Cardiac septum (tissue), 1 donor: Measurements from ENCODE around the gene CX3CR1. TPM values are rescaled to one million over a fixed set of nuclear protein-coding genes. Genes with fewer than 3 reads are reported as not detected.

Experiments used
- DNase-seq: peaks from one replicate; pipeline ENCODE4 v3.0.0-alpha.2; 2020; ENCODE audit warnings: low spot score
- intact Hi-C: fragments of 100-400 bp; cut with DNase I; formaldehyde crosslinking; loops from one replicate; pipeline ENCODE4 v1.14.0; 2022
- total RNA-seq: library from RNA; stranded (reverse); fragmentation: NEBNext Ultra II Directional; extraction: Animal tissue kit (Norgen Biotek cat#: 25700); gene quantifications from one replicate; pipeline ENCODE4 v1.2.1, GENCODE V29; 2021
- donor health status: DM: no; HTN: no; CAD: no.

CX3CR1 gene
- total RNA-seq, 1 donor from 2014 or later = 1.3 TPM

- intact Hi-C loops = no loop called here
- DNase-seq = no peak
Observed at GRCh38 chr3:39272191-39272590, 7.6 kb downstream of the CX3CR1 start.

- intact Hi-C loops = no loop called here
- DNase-seq = no peak
Observed at GRCh38 chr3:39271363-39271914, 8.4 kb downstream of the CX3CR1 start.

GRCh38 chr3:39269528-39269927 is 10.3 kb downstream of the CX3CR1 start:
- no peak for DNase-seq

GRCh38 chr3:39268549-39268900 is 11.3 kb downstream of the CX3CR1 start:
- intact Hi-C loops = no loop called here
- no peak for DNase-seq

More at GRCh38 chr3:39269528-39269927, 10.3 kb downstream of the CX3CR1 start:
- intact Hi-C loops = no loop called here

GRCh38 chr3:39267631-39268548 is 11.9 kb downstream of the CX3CR1 start:
- intact Hi-C loops = no loop called here
- no peak for DNase-seq

- no peak for DNase-seq
- intact Hi-C loops = loop anchor here (5.0 kb wide), 1 partner anchor 72 kb away; the partner anchor contains the start of gene XIRP1
Observed at GRCh38 chr3:39264053-39264452, 15.8 kb downstream of the CX3CR1 start.

- no peak for DNase-seq
- intact Hi-C loops = loop anchor here (5.0 kb wide), 1 partner anchor 71 kb away; the partner anchor contains the start of gene XIRP1
Observed at GRCh38 chr3:39263576-39263975, 16.3 kb downstream of the CX3CR1 start.

GRCh38 chr3:39262846-39263245 is 17.0 kb downstream of the CX3CR1 start:
- intact Hi-C loops = loop anchor here (5.0 kb wide), 1 partner anchor 71 kb away; the partner anchor contains the start of gene XIRP1

GRCh38 chr3:39261726-39262125 is 18.1 kb downstream of the CX3CR1 start:
- intact Hi-C loops = loop anchor here (5.0 kb wide), 1 partner anchor 69 kb away; the partner anchor contains the start of gene XIRP1

More at GRCh38 chr3:39262846-39263245, 17.0 kb downstream of the CX3CR1 start:
- DNase-seq = no peak

GRCh38 chr3:39260957-39261356 is 18.9 kb downstream of the CX3CR1 start:
- DNase-seq = peak; percentile 93
- intact Hi-C loops = loop anchor here (5.0 kb wide), 1 partner anchor 69 kb away; the partner anchor contains the start of gene XIRP1

More at GRCh38 chr3:39261726-39262125, 18.1 kb downstream of the CX3CR1 start:
- DNase-seq = no peak

- no peak for DNase-seq
- intact Hi-C loops = loop anchor here (5.0 kb wide), 1 partner anchor 68 kb away; the partner anchor contains the start of gene XIRP1
Observed at GRCh38 chr3:39260318-39260717, 19.5 kb downstream of the CX3CR1 start.

- no peak for DNase-seq
- intact Hi-C loops = no loop called here
Observed at GRCh38 chr3:39255503-39256325, 24.1 kb downstream of the CX3CR1 start.

GRCh38 chr3:39254806-39255449 is 24.9 kb downstream of the CX3CR1 start:
- DNase-seq = no peak
- intact Hi-C loops = no loop called here

- intact Hi-C loops = no loop called here
- DNase-seq = no peak
Observed at GRCh38 chr3:39251576-39251975, 28.3 kb downstream of the CX3CR1 start.

- no peak for DNase-seq
- intact Hi-C loops = no loop called here
Observed at GRCh38 chr3:39250116-39250747, 29.6 kb downstream of the CX3CR1 start.

- intact Hi-C loops = no loop called here
- no peak for DNase-seq
Observed at GRCh38 chr3:39249453-39250115, 30.3 kb downstream of the CX3CR1 start.

- intact Hi-C loops = no loop called here
- no peak for DNase-seq
Observed at GRCh38 chr3:39241561-39241960, 38.3 kb downstream of the CX3CR1 start.

- intact Hi-C loops = no loop called here
Observed at GRCh38 chr3:39237027-39237426, 42.8 kb downstream of the CX3CR1 start.

More at GRCh38 chr3:39237027-39237426, 42.8 kb downstream of the CX3CR1 start:
- no peak for DNase-seq
